GM19324 (cell line): ENCODE measurements around the gene SMC6.

Source experiments
- ATAC-seq: cut with Tn5 transposase; IDR thresholded peaks from one replicate; pipeline ENCODE4 v1.9.1; 2021; ENCODE audit warnings: mild to moderate bottlenecking, moderate library complexity; ENCODE audit not compliant: unreplicated experiment, low FRiP score

Gene SMC6

DNA sequence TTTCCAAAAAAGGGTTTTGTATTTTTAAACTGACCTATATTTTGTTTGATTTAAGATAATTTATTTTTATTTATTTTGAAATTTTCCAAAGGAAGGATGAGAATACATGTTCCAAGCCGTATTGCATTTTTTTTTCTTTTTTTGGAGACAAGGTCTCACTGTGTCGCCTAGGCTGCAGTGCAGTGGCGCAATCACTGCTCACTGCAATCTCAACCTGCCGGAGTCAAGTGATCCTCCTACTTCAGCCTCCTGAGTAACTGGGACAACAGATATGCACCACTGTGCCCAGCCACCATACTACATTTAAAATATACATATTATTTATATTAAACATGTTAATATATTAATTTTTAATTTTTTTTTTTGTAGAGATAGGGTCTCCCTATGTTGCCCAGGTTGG, 15.3 kb upstream of the SMC6 start:
- no peak for ATAC-seq

DNA sequence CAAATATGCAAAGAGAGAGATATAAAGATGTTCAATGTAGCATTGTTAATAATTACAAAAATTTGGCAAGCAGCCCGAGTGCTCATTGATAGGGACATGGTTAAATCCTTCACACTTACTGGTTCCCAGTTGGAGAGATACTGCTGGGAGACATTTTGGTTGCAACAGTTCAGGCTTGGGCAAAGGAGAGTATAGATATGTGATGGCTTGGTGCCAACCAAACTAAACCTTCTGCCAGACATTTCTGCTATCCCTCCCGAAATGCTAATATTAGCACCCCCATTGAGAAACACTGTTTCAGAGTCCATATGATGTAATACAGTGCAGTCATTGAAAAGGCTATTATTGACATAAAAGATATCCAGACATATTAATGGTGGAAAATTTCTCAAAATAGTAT, 11.8 kb upstream of the SMC6 start:
- no peak for ATAC-seq

DNA sequence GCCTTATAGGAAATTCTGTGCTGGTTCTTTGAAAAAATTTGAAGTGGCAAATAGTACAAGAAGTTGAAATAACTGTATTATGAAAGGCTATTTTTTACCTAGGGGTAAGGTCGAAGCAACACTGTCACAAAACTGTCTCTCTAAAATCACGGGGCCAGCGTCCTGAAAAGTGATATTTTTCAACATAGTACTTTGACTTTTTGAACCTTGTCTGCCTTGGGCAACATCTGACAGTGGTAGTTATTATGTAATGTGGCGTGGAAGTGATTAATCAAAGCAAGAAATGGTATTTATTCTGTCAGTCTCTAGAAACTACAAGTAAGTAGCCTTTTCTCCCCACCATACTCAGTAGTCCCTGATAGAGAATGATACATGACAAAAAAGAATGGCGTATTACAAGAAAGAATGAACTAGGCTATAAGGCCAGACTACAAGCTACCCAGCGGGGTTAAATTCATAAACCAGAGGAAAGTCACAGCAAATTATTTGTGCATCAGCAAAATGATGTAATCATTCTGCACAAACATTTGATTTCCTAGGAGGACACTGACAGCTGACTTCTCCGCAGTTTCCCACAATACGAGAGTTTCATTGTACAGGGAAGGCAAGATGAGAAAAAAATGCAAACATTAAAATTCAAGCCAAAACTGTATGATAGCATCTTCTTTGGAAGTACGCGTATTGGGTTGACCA, 10.2 kb upstream of the SMC6 start:
- no peak for ATAC-seq

DNA sequence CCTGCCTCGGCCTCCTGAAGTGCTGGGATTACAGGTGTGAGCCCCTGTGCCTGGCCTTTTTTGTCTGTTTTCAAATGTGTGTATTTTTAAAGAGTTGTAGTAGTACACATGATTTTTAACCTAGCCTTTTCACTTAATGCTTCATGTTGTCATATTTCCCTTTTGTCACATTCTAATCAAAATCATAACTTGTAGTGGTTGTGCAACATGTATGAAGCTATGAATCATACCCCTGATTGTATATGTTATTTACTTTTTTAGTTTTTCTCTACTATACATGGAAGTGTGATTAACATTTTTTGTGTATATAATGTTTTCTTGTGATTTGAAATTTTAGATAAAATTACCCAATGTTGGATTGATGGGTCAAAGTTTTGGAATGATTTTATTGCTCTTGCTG, 8.8 kb upstream of the SMC6 start:
- ATAC-seq: no peak

DNA sequence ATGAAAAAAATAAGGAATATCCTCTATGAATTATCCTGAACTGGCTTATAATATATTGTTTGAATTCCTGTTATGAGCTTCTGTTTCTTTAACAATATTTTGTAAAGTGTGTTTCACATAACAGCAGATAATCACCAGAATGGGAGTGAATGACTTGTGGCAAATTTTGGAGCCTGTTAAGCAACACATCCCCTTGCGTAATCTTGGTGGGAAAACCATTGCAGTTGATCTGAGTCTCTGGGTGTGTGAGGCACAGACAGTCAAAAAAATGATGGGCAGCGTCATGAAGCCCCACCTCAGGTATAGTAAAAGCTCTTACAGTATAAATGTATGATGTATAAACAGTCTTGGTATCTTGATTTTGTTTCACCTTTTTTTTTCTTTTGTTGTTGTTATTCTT, 6.2 kb upstream of the SMC6 start:
- ATAC-seq: no peak

DNA sequence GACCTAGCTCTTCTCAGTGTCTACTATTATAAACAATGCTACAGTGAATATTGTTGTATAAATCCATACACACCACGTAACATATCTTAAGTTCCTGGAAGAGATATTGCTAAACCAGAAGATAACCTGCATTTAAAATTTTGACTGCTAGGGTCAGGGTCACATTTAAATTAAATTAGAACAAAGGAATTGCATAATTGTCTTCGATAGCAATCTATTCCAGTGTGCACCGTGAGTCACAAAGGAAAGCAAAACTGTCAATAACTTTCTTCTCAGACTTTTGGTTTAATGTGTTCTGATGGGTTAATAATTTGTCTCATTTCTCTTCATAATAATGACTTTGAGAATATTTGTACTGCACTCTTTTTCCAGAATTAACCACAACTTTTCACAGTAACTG, 4.5 kb upstream of the SMC6 start:
- no peak for ATAC-seq

DNA sequence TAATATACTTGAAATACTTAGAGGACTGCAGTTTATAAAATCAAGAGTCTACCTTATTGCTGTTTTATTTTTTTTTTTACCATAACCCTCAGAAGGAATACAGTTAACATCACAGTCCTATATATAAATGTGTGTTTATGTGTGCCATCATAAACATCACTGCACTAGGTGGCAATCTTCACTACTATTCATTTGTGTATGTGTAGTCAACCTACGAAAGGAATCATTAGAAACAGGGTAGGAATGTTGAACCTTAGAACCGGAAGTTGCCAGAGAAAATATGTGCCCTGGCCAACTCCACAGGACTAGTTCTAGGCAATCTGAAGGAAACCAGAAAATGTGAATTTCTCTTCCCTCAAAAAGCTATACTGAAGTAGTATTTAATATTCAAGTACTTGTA, 3.7 kb upstream of the SMC6 start:
- ATAC-seq: no peak

DNA sequence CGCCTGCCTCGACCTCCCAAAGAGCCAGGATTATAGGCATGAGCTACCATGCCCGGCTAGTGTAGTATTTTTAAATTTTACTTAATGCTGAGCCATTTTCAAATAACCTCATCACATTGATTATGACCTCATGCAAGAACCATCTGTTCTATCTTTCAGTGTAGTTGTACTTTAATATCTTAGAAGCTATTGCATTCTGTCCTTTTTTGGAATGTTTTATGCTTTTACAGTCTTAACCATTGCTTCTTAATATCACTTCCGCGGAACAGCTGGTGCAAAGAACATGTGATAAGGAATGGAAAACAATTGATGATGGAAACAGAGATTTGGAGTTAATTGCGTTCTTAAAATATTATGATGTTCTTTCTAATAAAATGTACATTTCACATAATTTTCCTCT, 3.1 kb upstream of the SMC6 start:
- ATAC-seq: no peak

DNA sequence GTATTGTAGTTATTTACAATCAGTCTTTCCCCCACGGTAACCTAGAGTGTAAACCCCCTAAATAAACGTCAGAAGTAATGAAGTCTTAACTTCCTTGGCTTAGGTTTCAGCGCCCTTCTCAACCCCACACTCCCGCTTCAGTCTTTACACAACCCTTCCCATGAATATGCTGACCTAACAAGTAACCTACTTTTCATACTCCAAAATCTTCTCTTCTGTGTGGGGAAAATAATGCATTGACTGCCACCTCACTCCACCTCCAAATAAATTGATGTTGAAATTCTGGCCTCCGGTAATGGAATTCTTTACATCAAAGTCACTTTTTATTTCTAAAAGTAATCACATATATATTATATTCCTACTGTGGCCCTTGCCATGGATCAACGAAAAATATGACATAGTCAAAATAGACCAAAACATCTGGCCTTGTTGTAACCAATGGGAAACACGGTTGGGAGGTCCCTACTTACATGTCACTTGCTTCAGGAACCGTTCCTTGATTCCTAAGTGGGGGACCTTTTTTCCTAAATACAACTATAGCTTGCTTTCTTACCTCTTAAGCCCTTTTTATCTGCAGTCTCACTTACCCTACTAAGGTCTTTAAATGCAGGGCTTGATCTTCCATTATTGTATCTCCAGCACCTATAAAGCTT, 1.3 kb upstream of the SMC6 start:
- no peak for ATAC-seq

DNA sequence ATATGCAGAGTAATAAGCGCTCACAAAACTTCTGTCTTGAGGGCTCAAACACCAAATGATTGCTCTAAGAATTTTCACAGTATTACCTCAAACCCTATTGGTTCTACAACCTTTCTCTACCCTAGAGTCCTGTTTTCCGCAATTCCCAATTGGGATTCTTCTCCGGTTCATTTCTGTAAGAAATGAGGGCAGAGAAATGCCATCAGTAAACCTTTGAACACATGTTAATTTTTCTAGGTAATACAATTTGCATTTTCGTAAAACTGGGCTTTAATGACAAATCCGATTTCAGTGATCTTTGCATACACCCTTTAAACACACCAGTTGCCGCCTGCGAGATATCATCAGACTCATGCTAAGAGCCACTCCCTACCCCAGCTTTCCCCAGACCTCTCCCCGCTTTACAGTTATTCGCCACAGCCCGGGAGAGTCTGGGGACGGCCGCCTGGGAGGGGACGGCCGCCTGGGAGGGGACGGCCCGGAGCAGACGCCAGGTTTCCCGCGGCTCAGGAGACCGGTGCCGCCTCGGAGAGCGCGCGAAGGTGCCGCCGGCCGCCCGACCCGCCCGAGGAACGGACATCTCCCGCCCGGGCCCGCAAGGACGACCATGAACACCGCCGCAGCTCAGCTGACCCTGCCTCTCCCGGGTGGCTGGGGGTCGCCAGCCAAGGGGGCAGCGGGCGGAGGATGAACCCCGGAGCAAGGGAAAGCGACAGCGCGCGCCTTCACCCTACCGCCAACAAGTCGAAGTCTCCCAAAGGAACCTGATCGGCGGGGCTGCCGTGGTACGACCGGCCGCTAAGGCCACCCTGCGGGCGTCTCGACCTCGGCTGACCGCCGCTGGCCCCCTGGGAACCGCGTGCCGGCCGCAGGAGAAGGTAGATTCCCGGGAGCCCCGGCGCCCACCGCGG, 463 bp downstream of the SMC6 start:
- peak; percentile 39 for ATAC-seq

DNA sequence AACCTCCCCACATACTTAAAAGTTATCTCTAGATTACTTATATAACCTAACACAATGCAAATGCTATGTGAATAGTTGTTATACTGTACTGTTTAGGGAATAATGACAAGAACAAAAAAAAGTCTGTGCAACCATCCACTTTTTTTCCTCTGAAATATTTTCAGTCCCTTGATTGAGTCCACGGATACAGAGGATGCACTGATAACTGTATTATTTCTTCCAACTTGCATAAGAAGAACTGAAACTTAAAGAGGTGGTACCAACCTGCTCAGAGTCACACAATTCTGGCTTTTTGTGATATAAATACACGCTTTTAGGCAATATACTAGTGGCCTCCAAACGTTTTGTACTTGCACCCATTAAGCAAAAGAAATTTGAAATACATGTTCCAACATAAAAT, 1.4 kb downstream of the SMC6 start:
- no peak for ATAC-seq

DNA sequence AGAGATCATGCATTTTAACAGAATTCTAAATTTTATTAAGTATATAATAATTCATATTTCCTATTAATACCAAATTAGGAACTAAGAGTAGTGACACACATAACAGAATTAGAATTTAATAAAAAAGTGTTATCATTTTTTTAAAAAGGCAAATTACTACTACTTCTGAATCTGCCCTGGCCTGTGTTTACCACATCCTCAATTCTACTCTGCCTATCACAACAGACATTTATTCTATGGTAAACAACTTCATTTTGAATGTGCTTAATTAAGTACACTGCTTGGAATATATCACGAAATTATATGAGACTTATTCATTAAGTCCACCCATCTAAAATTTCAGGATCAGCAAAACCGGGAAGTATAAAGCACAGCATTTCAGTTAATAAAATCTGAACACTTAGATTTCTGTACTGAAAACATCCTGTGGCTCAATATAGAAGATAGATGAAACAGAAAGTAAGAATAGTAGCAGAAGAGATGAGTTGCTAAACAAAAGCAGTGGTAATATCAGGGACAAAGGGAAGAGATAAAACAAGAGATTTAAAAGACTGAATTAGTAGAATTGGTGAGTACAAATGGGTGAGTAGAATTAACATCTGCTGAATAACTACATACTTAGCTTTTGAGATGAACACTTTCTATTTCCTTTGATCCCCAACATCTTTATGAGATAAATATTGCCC, 3.7 kb downstream of the SMC6 start:
- no peak for ATAC-seq

DNA sequence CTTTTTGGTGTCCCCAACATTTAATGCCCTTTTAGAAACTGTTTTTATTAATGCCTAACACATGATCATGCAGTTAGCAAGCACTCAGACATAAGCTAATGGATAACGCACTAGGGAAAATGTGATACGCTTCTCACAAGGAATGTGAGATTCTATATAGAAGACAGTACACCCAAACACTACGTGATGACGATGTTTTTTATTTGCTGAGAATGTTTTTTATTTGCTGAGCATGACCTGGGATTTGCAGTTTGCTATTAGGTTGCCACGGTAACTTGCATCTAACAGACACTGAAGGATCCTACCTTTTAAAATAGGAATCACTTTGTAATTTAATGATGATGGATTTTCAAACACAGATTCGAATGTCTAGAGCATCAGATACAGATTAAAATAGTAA, 4.9 kb downstream of the SMC6 start:
- ATAC-seq: no peak

DNA sequence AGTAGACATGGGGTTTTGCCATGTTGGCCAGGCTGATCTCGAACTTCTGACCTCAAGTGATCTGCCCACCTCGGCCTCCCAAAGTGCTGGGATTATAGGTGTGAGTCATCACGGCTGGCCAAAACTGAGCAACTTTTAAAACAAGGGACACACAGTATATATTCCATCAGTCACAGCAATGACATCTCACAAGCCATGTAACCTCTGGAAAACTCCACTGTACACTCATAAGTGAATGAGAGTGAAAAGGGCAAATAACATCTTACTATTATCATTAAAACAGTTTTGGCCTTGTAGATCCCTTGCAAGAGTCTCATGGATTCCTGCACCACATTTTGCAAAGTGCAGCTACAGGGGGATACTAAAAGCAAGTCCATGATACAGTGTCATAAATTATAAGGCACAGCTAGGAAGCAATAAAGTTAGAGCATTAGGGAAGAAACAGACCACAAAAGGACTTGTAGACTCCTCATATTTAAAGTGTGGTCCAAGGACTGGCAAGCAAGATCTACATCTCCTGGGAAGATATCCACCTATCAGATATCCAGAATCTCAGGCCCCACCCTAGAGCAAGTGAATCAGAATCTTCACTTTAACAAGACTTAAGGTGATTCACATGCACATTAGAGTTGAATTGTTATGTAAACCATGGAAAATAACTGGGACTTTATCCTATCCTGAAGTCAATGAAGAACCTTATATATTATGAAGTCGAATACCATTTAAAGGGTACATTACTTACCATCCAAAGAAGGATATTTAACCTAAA, 5.7 kb downstream of the SMC6 start:
- no peak for ATAC-seq

DNA sequence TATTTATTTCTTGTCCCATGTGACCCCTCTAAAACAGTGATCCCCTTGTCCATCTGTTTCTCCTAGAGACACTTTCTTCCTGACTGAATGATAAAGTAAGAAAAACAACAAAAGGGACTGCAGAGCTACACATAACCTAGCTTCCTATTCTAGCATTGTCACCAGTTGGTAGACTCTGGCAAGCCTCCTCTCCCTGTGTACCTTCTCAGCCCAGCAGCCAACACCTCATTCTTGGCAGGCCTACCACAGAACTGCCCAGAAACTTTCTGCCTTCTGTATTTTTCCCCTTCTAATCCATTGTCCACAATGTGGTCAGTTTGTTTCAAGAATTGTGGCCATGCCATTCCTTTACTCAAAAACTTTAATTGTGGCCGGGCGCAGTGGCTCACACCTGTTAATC, 13.4 kb downstream of the SMC6 start:
- no peak for ATAC-seq

DNA sequence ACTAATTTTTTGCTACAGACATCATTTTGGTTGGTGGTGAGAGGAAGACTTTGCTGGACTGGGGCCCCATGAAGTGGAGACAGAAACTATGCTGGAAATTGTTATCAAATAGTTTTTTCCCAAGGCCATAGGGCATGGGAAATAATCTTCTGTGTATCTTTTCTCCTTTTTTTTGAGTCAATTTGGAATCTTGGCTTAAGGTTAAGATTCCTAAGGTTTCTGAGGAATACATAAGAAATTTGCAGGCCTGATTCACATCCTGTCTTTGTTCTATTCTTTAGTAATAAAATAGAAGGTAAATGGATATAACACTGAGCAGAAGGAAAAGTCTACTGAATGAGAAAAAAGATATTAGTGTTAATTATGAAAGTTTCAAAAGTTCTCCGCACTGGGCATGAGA, 16.6 kb downstream of the SMC6 start:
- no peak for ATAC-seq

DNA sequence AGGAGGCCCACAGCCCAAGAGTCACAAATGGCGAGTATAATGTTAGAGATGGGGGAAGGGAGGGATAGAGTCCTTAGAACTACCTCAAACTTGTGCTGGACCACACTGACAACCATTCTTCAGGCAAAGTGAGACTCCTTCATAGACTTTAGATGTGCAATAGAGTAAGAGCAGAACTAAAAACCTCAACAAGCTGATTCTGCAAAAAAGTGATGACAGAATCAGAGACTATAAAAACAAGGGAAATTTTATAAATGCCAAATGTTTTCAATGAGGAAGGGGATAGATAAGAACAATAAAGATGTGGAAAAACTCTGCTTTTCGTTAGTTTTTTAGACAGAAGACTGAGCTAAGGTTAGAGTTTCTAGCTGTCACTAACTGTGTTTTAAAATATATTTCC, 17.7 kb downstream of the SMC6 start:
- ATAC-seq: no peak

DNA sequence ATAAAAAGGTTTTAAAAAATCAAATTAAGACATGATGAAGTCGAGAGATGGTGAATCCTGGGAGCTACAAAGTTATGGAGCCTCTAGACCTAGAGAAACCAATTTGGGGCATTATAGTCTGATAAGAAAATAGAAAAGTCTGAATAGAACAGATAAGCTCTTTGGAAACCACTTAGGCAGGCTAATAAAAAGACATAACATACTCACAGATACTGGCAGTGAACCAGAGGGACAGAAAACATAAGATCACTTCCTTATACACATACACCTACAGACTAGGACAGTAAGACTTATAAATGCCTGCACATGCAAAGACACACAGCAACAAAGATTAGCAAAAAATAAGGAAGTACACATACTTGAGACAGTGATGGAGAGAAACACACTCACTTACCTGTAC, 20.0 kb downstream of the SMC6 start:
- no peak for ATAC-seq

DNA sequence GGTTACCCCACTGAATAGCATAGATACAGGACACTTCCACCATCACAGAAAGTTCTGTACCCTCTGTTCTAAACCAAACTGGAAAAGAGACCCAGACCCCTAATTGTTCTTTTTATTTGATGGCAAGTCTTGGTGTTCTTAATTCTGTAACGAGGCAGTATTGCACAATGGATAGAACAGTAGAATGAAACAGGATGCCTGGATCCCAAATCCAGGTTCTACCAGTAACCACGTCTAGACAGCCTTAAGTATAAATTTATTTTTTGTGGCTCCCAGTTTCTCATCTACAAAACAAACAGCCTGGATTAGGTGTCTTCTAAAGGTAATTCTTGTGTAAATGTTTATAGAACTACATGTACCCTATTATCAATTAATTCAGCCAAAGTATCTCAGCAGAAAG, 23.7 kb downstream of the SMC6 start:
- ATAC-seq: no peak

DNA sequence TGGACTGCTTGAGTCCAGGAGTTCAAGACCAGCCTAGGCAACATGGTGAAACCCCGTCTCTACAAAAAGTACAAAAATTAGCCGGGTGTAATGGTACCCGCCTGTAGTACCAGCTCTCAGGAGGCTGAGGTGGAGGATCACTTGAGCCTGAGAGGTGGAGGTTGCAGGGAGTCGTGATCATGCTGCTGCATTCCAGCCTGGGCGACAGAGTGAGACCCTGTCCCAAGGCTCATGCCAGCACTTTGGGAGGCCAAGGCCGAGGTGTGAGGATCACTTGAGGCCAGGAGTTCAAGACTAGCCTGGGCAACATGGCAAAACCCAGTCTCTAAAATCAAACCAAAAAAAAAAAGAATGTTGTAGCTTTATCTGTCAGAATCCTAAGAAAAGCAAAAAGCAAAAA, 25.4 kb downstream of the SMC6 start:
- ATAC-seq: no peak
